ENCODE results near the gene ROMO1.

- TF ChIP-seq YY1 (IDR thresholded peaks at IDR 0.05; ENCODE audit: low read depth) = no peak
- TF ChIP-seq REST (IDR thresholded peaks at IDR 0.05; ENCODE audit: low read depth) = no peak
- TF ChIP-seq TAF1 (IDR thresholded peaks at IDR 0.05; ENCODE audit: low read depth) = no peak
- no peak for TF ChIP-seq TCF12 (IDR thresholded peaks at IDR 0.05; ENCODE audit: low read depth)
- no peak for TF ChIP-seq EP300 (IDR thresholded peaks at IDR 0.05; ENCODE audit: borderline replicate concordance)
- no peak for TF ChIP-seq MAX (IDR thresholded peaks at IDR 0.05)
- no peak for TF ChIP-seq EGR1 (IDR thresholded peaks at IDR 0.05)
- TF ChIP-seq USF1 (IDR thresholded peaks at IDR 0.05) = no peak
- TF ChIP-seq CEBPB (IDR thresholded peaks at IDR 0.05) = no peak
- TF ChIP-seq FOXM1 (IDR thresholded peaks at IDR 0.05; ENCODE audit: borderline replicate concordance, low read depth) = no peak
- TF ChIP-seq NFIC (IDR thresholded peaks at IDR 0.05) = no peak
- TF ChIP-seq CREB1 (IDR thresholded peaks at IDR 0.05; ENCODE audit: low read depth) = no peak
- no peak for TF ChIP-seq RAD21 (IDR thresholded peaks at IDR 0.05; ENCODE audit: low read depth)
- no peak for TF ChIP-seq ZBTB7A (IDR thresholded peaks at IDR 0.05; ENCODE audit: low read depth)
Measured at GRCh38 chr20:35697696-35698297, 1.4 kb upstream of the ROMO1 start.
